ENCODE measurements around the gene BACE2. TPM values are rescaled to one million over a fixed set of nuclear protein-coding genes. Genes with fewer than 3 reads are reported as not detected.

The BACE2 gene
- total and polyA plus RNA-seq, 12 donors, result 4.5 to 36.5 (median 15.1) TPM

GRCh38 chr21:41170859-41171609 lies 3.1 kb downstream of the BACE2 start:
- peak in 1 of 2 donors; percentile 30 for DNase-seq
- Histone ChIP-seq H3K36me3 (peaks cover 0 to 9% (median 0%) of the 10 kb centered on the region in 9 donors), H3K4me1 (peaks cover 0 to 50% (median 31%) of the 10 kb centered on the region in 9 donors), H3K27me3 (peaks cover 0 to 36% (median 0%) of the 10 kb centered on the region in 7 donors), H3K4me3 (peak overlapping the region in 1 of 10 donors; percentile 72), H3K9me3 (no peaks in the 10 kb centered on the region), H3K27ac (peak overlapping the region in 6 of 10 donors; percentile 9 to 68 (median 38))
- peak in 1 of 8 donors; percentile 24 for ATAC-seq
- intact Hi-C loops (cut with DNase I), result loop anchor here in 1 of 10 donors (10.0 kb wide), 1 partner anchor 64 kb away; no protein-coding TSS in a partner anchor
- no peak for TF ChIP-seq CTCF (IDR thresholded peaks at IDR 0.05)
- 54 to 66% methylated on average over 15 of the region's 15 CpGs for WGBS, 2 donors

- ATAC-seq (no peak), DNase-seq (no peak)
- Histone ChIP-seq H3K4me3 (no peak overlapping the region), H3K27ac (no peak overlapping the region), H3K36me3 (peaks cover 0 to 9% (median 0%) of the 10 kb centered on the region in 9 donors), H3K4me1 (peaks cover 0 to 39% (median 17%) of the 10 kb centered on the region in 9 donors), H3K27me3 (peaks cover 0 to 5% (median 0%) of the 10 kb centered on the region in 7 donors), H3K9me3 (no peaks in the 10 kb centered on the region)
- 96 to 98% methylated on average over 6 of the region's 6 CpGs for WGBS, 2 donors
- TF ChIP-seq CTCF (IDR thresholded peaks at IDR 0.05), result no peak
- intact Hi-C loops (cut with DNase I), result loop anchor here in 1 of 10 donors (10.0 kb wide), 1 partner anchor 60 kb away; no protein-coding TSS in a partner anchor
Measured at GRCh38 chr21:41175080-41175479, 7.1 kb downstream of the BACE2 start.

- no peak overlapping the region for H3K4me3 ChIP-seq
- no peak for DNase-seq
- H3K36me3 ChIP-seq, result peaks cover 0 to 9% (median 0%) of the 10 kb centered on the region in 9 donors
- TF ChIP-seq CTCF (IDR thresholded peaks at IDR 0.05), result no peak
- 80 to 84% methylated on average over 3 of the region's 3 CpGs for WGBS, 2 donors
- intact Hi-C loops (cut with DNase I), result loop anchor here in 1 of 10 donors (10.0 kb wide), 1 partner anchor 58 kb away; no protein-coding TSS in a partner anchor
- no peaks in the 10 kb centered on the region for H3K9me3 ChIP-seq
- no peak overlapping the region for H3K27ac ChIP-seq
- ATAC-seq, result no peak
- H3K4me1 ChIP-seq, result peaks cover 0 to 35% (median 9%) of the 10 kb centered on the region in 9 donors
- no peaks in the 10 kb centered on the region for H3K27me3 ChIP-seq
Measured at GRCh38 chr21:41176846-41177245, 8.9 kb downstream of the BACE2 start.

GRCh38 chr21:41180752-41181151 lies 12.8 kb downstream of the BACE2 start:
- WGBS, 2 donors, result 61 to 67% methylated on average over 4 of the region's 4 CpGs
- DNase-seq (no peak), ATAC-seq (no peak)
- Histone ChIP-seq H3K27me3 (no peaks in the 10 kb centered on the region), H3K9me3 (no peaks in the 10 kb centered on the region), H3K4me3 (no peak overlapping the region), H3K27ac (no peak overlapping the region), H3K36me3 (no peaks in the 10 kb centered on the region), H3K4me1 (peaks cover 0 to 34% (median 8%) of the 10 kb centered on the region in 9 donors)
- TF ChIP-seq CTCF (IDR thresholded peaks at IDR 0.05), result no peak
- intact Hi-C loops (cut with DNase I), result no loop called here

All from heart right ventricle (tissue), 16 donors.